GM23248 (cell line): ENCODE measurements around the gene VWA7. TPM values are rescaled to one million over a fixed set of nuclear protein-coding genes. Genes with fewer than 3 reads are reported as not detected.

Experiments
- DNase-seq: peaks from one replicate; pipeline ENCODE4 v3.0.0-alpha.2; 2015
- H2AFZ ChIP-seq: fragments of 200-600 bp; sonication (generic); 2 replicates; pipeline ENCODE4 v1.6.1; 2016; ENCODE audit warnings: antibody characterized with exemption
- H3F3A ChIP-seq: fragments of 200-600 bp; sonication (generic); 2 replicates; pipeline ENCODE4 v1.6.1; 2016; ENCODE audit warnings: mild to moderate bottlenecking, antibody characterized with exemption, mixed run types; ENCODE audit not compliant: insufficient read depth
- H3K27ac ChIP-seq: fragments of 200-600 bp; sonication (generic); 2 replicates; pipeline ENCODE4 v1.5.1; 2016; ENCODE audit warnings: mild to moderate bottlenecking
- H3K27me3 ChIP-seq: fragments of 200-600 bp; sonication (generic); replicated peaks from 2 replicates; pipeline ENCODE4 v1.6.1; 2016; ENCODE audit warnings: mild to moderate bottlenecking; ENCODE audit not compliant: insufficient read depth
- H3K36me3 ChIP-seq: fragments of 200-600 bp; sonication (generic); 2 replicates; pipeline ENCODE4 v1.6.1; 2016; ENCODE audit warnings: low read depth, mild to moderate bottlenecking
- H3K4me1 ChIP-seq: fragments of 200-600 bp; sonication (generic); 2 replicates; pipeline ENCODE4 v1.6.1; 2016; ENCODE audit warnings: mild to moderate bottlenecking; ENCODE audit not compliant: insufficient read depth
- H3K4me2 ChIP-seq: fragments of 200-600 bp; sonication (generic); one replicate; pipeline ENCODE4 v1.6.1; 2016; ENCODE audit warnings: mild to moderate bottlenecking; ENCODE audit not compliant: unreplicated experiment
- H3K4me3 ChIP-seq: fragments of 200-600 bp; sonication (generic); 2 replicates; pipeline ENCODE4 v1.5.1; 2016; ENCODE audit warnings: mild to moderate bottlenecking
- H3K79me2 ChIP-seq: fragments of 200-600 bp; sonication (generic); 2 replicates; pipeline ENCODE4 v1.6.1; 2016; ENCODE audit warnings: mild to moderate bottlenecking; ENCODE audit not compliant: insufficient read depth
- H3K9ac ChIP-seq: fragments of 200-600 bp; sonication (generic); 2 replicates; pipeline ENCODE4 v1.6.1; 2016; ENCODE audit warnings: mild to moderate bottlenecking
- H3K9me2 ChIP-seq: fragments of 200-600 bp; sonication (generic); 2 replicates; pipeline ENCODE4 v1.6.1; 2016; ENCODE audit warnings: mixed run types, mild to moderate bottlenecking, moderate library complexity; ENCODE audit not compliant: insufficient read depth
- H3K9me3 ChIP-seq: fragments of 200-600 bp; sonication (generic); one replicate; pipeline ENCODE4 v1.6.1; 2017; ENCODE audit warnings: low read depth
- H4K20me1 ChIP-seq: fragments of 200-600 bp; sonication (generic); 2 replicates; pipeline ENCODE4 v1.6.0; 2016; ENCODE audit not compliant: insufficient read depth
- EZH2 ChIP-seq: fragments of 200-600 bp; sonication (generic); IDR thresholded peaks from 2 replicates; pipeline ENCODE4 v1.6.1; 2018; ENCODE audit warnings: antibody characterized with exemption, mild to moderate bottlenecking; ENCODE audit not compliant: insufficient read depth, poor library complexity, severe bottlenecking
- EZH2phosphoT487 ChIP-seq: fragments of 200-600 bp; sonication (generic); IDR thresholded peaks from 2 replicates; pipeline ENCODE4 v1.6.1; 2018; ENCODE audit warnings: antibody characterized with exemption, moderate library complexity, mild to moderate bottlenecking, low read depth; ENCODE audit not compliant: insufficient read depth
- WGBS, 2 experiments: methylation state at CpG; one replicate each; pipeline ENCODE4 v1.1.6; 2015 to 2017; ENCODE audit warnings: low lambda C conversion rate in 2 of 2, low coverage in 1 of 2; ENCODE audit errors: missing lambda C conversion rate in 2 of 2; 5-methylcytosine and 5-hydroxymethylcytosine counted together
- in situ Hi-C: fragments of 300-500 bp; cut with MboI; formaldehyde crosslinking; loops from 2 replicates; pipeline ENCODE4 v1.15.0; 2020
- polyA plus RNA-seq: library from polyadenylated mRNA; unstranded; fragments of >200 nt; fragmentation: Nextera tagmentation; extraction: Ambion mirVana; gene quantifications from 2 replicates; pipeline ENCODE4 v1.2.1, GENCODE V29; 2016
- total RNA-seq: library from RNA; depleted of rRNA; stranded (reverse); fragments of >200 nt; shearing (Covaris generic); gene quantifications from 2 replicates; pipeline ENCODE4 v1.2.3, GENCODE V29; 2014

Gene VWA7
- total and polyA plus RNA-seq, 2 experiments from 2014 or later, result 0.54 to 0.56 TPM

GRCh38 chr6:31741815-31742214 is 35.3 kb downstream of the VWA7 start:
- H2AFZ ChIP-seq, result no peak overlapping the region
- WGBS, 2 experiments, result 95 to 99% methylated on average over 2 of the region's 2 CpGs
- TF ChIP-seq EZH2phosphoT487 (no peak), EZH2 (no peak)
- no peaks in the 10 kb centered on the region for H3K36me3 ChIP-seq
- no peaks in the 10 kb centered on the region for H3K27me3 ChIP-seq
- peaks cover 8% of the 10 kb centered on the region for H3K79me2 ChIP-seq
- no peaks in the 10 kb centered on the region for H4K20me1 ChIP-seq
- H3K9ac ChIP-seq, result no peak overlapping the region
- DNase-seq, result no peak
- peaks cover 19% of the 10 kb centered on the region for H3F3A ChIP-seq
- no peaks in the 10 kb centered on the region for H3K9me3 ChIP-seq
- H3K4me1 ChIP-seq, result peaks cover 28% of the 10 kb centered on the region
- no peak overlapping the region for H3K4me3 ChIP-seq
- no peak overlapping the region for H3K27ac ChIP-seq
- H3K9me2 ChIP-seq, result no peaks in the 10 kb centered on the region
- in situ Hi-C loops, result no loop called here
- no peak overlapping the region for H3K4me2 ChIP-seq

DNA sequence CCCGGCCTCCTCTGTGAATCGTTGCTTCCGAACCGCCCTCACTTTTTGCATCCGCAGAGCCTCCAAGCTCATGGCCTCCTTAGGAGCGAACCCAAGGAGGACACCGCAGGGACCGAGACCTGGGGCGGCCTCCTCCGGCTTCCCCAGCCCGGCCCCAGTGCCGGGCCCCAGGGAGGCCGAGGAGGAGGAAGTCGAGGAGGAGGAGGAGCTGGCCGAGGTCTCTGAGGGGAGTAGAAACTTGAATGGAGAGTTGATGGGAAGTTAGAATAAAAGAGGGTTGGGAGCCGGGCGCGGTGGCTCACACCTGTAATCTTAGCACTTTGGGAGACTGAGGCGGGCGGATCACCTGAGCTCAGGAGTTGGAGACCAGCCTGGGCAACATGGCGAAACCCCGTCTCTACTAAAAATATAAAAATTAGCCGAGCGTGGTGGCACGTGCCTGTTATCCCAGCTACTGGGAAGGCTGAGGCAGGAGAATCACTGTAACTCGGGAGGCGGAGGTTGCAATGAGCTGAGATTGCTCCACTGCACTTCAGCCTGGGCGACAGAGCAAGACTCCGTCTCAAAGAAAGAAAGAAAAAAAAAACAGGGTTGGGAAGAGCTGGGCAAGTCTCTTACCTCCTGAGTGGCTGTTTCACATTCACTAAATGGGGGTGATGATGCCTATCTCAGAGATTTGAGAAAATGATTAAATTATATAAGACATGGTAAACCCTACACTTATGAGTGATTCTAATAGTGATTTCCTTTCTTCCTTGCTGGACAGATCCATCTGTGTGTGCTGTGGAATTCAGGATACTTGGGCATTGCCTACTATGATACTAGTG is 36.5 kb downstream of the VWA7 start:
- Histone ChIP-seq H3K4me2 (peak overlapping the region; percentile 98), H3F3A (peaks cover 28% of the 10 kb centered on the region), H3K36me3 (no peaks in the 10 kb centered on the region), H3K9me2 (no peaks in the 10 kb centered on the region), H3K27me3 (no peaks in the 10 kb centered on the region), H3K9ac (peak overlapping the region; percentile 83), H3K4me3 (peak overlapping the region; percentile 84), H4K20me1 (no peaks in the 10 kb centered on the region), H2AFZ (peak overlapping the region; percentile 90), H3K4me1 (peaks cover 31% of the 10 kb centered on the region), H3K27ac (peak overlapping the region; percentile 3; the same call in 1 of the 2 replicates), H3K79me2 (peaks cover 20% of the 10 kb centered on the region), H3K9me3 (no peaks in the 10 kb centered on the region)
- no peak for TF ChIP-seq EZH2
- TF ChIP-seq EZH2phosphoT487, result no peak
- peak; percentile 66 for DNase-seq
- 24 to 25% methylated on average over 29 of the region's 29 CpGs for WGBS, 2 experiments
- in situ Hi-C loops, result no loop called here

GRCh38 chr6:31739639-31740396 is 37.3 kb downstream of the VWA7 start, which contains the start of gene MSH5:
Gene MSH5 (plus strand): TSS chr6:31740005. CDS start chr6:31740467, 462 bp downstream.
- H3K9ac ChIP-seq, result peak within 1 kb of the TSS; percentile 83
- H3K4me2 ChIP-seq, result peak within 1 kb of the TSS; percentile 98
- no peak for TF ChIP-seq EZH2phosphoT487
- no peak for TF ChIP-seq EZH2
- H2AFZ ChIP-seq, result peak within 1 kb of the TSS; percentile 90
- in situ Hi-C loops, result no loop called here
- H3K4me1 ChIP-seq, result peaks cover 31% of the 10 kb centered on the region
- H3K4me3 ChIP-seq, result peak within 1 kb of the TSS; percentile 84
- peak; percentile 100 for DNase-seq
- H3K27me3 ChIP-seq, result no peaks in the 10 kb centered on the region
- peaks cover 28% of the 10 kb centered on the region for H3K79me2 ChIP-seq
- H3K9me2 ChIP-seq, result no peaks in the 10 kb centered on the region
- peaks cover 35% of the 10 kb centered on the region for H3F3A ChIP-seq
- 1% methylated on average over 57 to 58 of the region's 58 CpGs for WGBS, 2 experiments
- no peaks in the 10 kb centered on the region for H3K36me3 ChIP-seq
- H4K20me1 ChIP-seq, result no peaks in the 10 kb centered on the region
- no peaks in the 10 kb centered on the region for H3K9me3 ChIP-seq
- peak within 1 kb of the TSS; percentile 59 for H3K27ac ChIP-seq
